GM23338 (cell line): ENCODE results near the gene ABCD3. TPM values are rescaled to one million over a fixed set of nuclear protein-coding genes. Genes with fewer than 3 reads are reported as not detected.

Experiments used
- ATAC-seq: fragments of 200-7000 bp; cut with Tn5 transposase; 3 replicates; pipeline ENCODE4 v1.9.1; 2020
- DNase-seq: peaks from one replicate; pipeline ENCODE4 v3.0.0-alpha.2; 2015; ENCODE audit warnings: low spot score
- H2AFZ ChIP-seq: fragments of 200-600 bp; sonication (generic); 2 replicates; pipeline ENCODE4 v1.8.0; 2016; ENCODE audit warnings: antibody characterized with exemption, mild to moderate bottlenecking, moderate library complexity
- H3F3A ChIP-seq: fragments of 200-600 bp; sonication (generic); replicated peaks from 2 replicates; pipeline ENCODE4 v1.8.0; 2017; ENCODE audit warnings: antibody characterized with exemption, mixed run types, low read depth
- H3K27ac ChIP-seq: fragments of 200-600 bp; sonication (generic); 2 replicates; pipeline ENCODE4 v1.6.1; 2016; ENCODE audit warnings: low read depth
- H3K27me3 ChIP-seq: fragments of 200-600 bp; sonication (generic); 2 replicates; pipeline ENCODE4 v1.8.0; 2016; ENCODE audit warnings: mild to moderate bottlenecking, mixed run types, moderate library complexity; ENCODE audit not compliant: insufficient read depth
- H3K36me3 ChIP-seq: fragments of 200-600 bp; sonication (generic); 2 replicates; pipeline ENCODE4 v1.8.0; 2016; ENCODE audit warnings: mild to moderate bottlenecking; ENCODE audit not compliant: insufficient read depth
- H3K4me1 ChIP-seq: fragments of 200-600 bp; sonication (generic); 2 replicates; pipeline ENCODE4 v1.8.0; 2016; ENCODE audit warnings: mild to moderate bottlenecking, moderate library complexity; ENCODE audit not compliant: insufficient read depth
- H3K4me2 ChIP-seq: fragments of 200-600 bp; sonication (generic); 2 replicates; pipeline ENCODE4 v1.7.1; 2017; ENCODE audit warnings: mixed run types
- H3K4me3 ChIP-seq: fragments of 200-600 bp; sonication (generic); 2 replicates; pipeline ENCODE4 v1.6.1; 2016; ENCODE audit warnings: mixed run types
- H3K79me2 ChIP-seq: fragments of 200-600 bp; sonication (generic); replicated peaks from 2 replicates; pipeline ENCODE4 v1.8.0; 2017; ENCODE audit warnings: mild to moderate bottlenecking; ENCODE audit not compliant: insufficient read depth
- H3K9me2 ChIP-seq: fragments of 200-600 bp; sonication (generic); 2 replicates; pipeline ENCODE4 v1.8.0; 2017; ENCODE audit not compliant: insufficient read depth
- H4K20me1 ChIP-seq: fragments of 200-600 bp; sonication (generic); replicated peaks from 2 replicates; pipeline ENCODE4 v1.8.0; 2017; ENCODE audit warnings: mild to moderate bottlenecking; ENCODE audit not compliant: insufficient read depth
- H3K27ac Mint-ChIP-seq: 2 replicates; pipeline ENCODE4 v1.8.0; 2020; ENCODE audit warnings: inconsistent platforms, mild to moderate bottlenecking, moderate library complexity, mixed read lengths
- H3K27me3 Mint-ChIP-seq: 3 replicates; pipeline ENCODE4 v1.8.0; 2022; ENCODE audit warnings: low read depth, mild to moderate bottlenecking, moderate library complexity, mixed read lengths, inconsistent platforms; ENCODE audit not compliant: insufficient read depth, poor library complexity
- H3K36me3 Mint-ChIP-seq: 3 replicates; pipeline ENCODE4 v1.8.0; 2021; ENCODE audit warnings: low read depth, mild to moderate bottlenecking, inconsistent platforms, moderate library complexity, mixed read lengths
- H3K4me1 Mint-ChIP-seq: 3 replicates; pipeline ENCODE4 v1.8.0; 2020; ENCODE audit warnings: mild to moderate bottlenecking, inconsistent platforms, mixed read lengths
- H3K4me3 Mint-ChIP-seq: 3 replicates; pipeline ENCODE4 v1.8.0; 2021; ENCODE audit warnings: moderate library complexity, mild to moderate bottlenecking, inconsistent platforms, mixed read lengths
- H3K9me3 Mint-ChIP-seq: 3 replicates; pipeline ENCODE4 v1.8.0; 2020; ENCODE audit warnings: moderate library complexity, mild to moderate bottlenecking, inconsistent platforms, mixed read lengths
- CREB1 ChIP-seq: fragments of 250-450 bp; sonication (Bioruptor Pico); IDR thresholded peaks from 2 replicates; pipeline ENCODE4 v1.5.0; 2020; ENCODE audit warnings: low read depth, mild to moderate bottlenecking, moderate library complexity
- EZH2 ChIP-seq: fragments of 200-600 bp; sonication (generic); IDR thresholded peaks from one replicate; pipeline ENCODE4 v1.8.0; 2017; ENCODE audit warnings: antibody characterized with exemption, mild to moderate bottlenecking, low read depth; ENCODE audit not compliant: unreplicated experiment
- EZH2phosphoT487 ChIP-seq: fragments of 200-600 bp; sonication (generic); IDR thresholded peaks from one replicate; pipeline ENCODE4 v1.8.1; 2018; ENCODE audit warnings: antibody characterized with exemption; ENCODE audit not compliant: unreplicated experiment
- NANOG ChIP-seq: IDR thresholded peaks from 2 replicates; pipeline ENCODE4 v1.6.1; 2016; ENCODE audit warnings: antibody characterized with exemption, borderline replicate concordance
- polyA plus RNA-seq: library from polyadenylated mRNA; unstranded; fragments of >200 nt; fragmentation: Nextera tagmentation; extraction: Ambion mirVana; gene quantifications from 2 replicates; pipeline ENCODE4 v1.2.1, GENCODE V29; 2016
- total RNA-seq: library from RNA; depleted of rRNA; stranded (reverse); fragments of >200 nt; shearing (Covaris generic); gene quantifications from 2 replicates; pipeline ENCODE4 v1.2.3, GENCODE V29; 2014
- TF ChIP-seq, protein P1 (sequence below): IDR thresholded peaks from one replicate; pipeline ENCODE4 v1.6.1; 2018; ENCODE audit warnings: antibody characterized with exemption; ENCODE audit not compliant: unreplicated experiment

The ABCD3 gene
- total and polyA plus RNA-seq, 2 experiments from 2014 or later = 12.3 to 24.0 TPM

DNA sequence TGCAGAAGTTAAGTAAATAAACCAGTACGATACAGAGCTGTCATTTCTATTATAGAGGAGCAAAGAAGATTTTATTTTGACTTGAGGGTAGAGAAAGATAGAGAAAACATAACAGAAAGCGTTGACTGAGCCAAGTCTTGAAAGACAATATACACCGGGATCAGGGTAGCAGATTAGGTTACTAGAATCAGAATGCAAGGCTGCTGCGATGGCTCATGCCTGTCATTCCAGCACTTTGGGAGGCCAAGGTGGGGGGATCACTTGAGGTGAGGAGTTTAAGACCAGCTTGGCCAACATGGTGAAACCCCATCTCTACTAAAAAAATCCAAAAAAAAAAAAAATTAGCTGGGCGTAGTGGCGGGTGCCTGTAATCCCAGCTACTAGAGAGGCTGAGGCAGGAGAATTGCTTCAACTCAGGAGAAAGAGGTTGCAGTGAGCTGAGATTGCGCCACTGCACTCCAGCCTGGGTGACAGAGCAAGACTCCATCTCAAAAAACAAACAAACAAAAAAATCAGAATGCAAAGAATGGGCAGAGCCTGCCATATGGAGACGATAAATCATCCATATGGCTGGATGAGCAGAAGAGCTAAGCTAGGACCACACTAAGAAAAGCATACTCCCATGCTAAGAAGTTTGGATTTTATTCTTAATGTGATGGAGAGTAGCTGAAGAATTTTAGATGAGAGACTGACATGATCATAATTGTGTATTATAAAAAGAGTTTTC lies 9.9 kb upstream of the ABCD3 start:
- peak overlapping the region; percentile 7; the same call in 1 of the 3 replicates for H3K4me3 Mint-ChIP-seq
- H3K4me1 ChIP-seq = peaks cover 14% of the 10 kb centered on the region; the same call in 1 of the 2 replicates
- no peaks in the 10 kb centered on the region for H3K27me3 ChIP-seq
- no peaks in the 10 kb centered on the region for H3K36me3 ChIP-seq
- peak overlapping the region; percentile 69 for H3K4me2 ChIP-seq
- 0 out of 2 replicates have a peak, but pooled peaks cover 3% of the 10 kb centered on the region for H3K9me2 ChIP-seq
- H3K4me3 ChIP-seq = peak overlapping the region; percentile 29; the same call in 1 of the 2 replicates
- ATAC-seq (peak; percentile 86), DNase-seq (peak; percentile 47)
- no peaks in the 10 kb centered on the region for H3F3A ChIP-seq
- peaks cover 12% of the 10 kb centered on the region for H3K4me1 Mint-ChIP-seq
- H3K27ac ChIP-seq = no peak overlapping the region
- H3K9me3 Mint-ChIP-seq = no peaks in the 10 kb centered on the region
- no peaks in the 10 kb centered on the region for H3K27me3 Mint-ChIP-seq
- H2AFZ ChIP-seq = peak overlapping the region; percentile 61; the same call in 1 of the 2 replicates
- TF ChIP-seq EZH2 (no peak), NANOG (no peak)
- no peaks in the 10 kb centered on the region for H3K79me2 ChIP-seq
- H3K27ac Mint-ChIP-seq = no peak overlapping the region; the same call in 1 of the 2 replicates
- H3K36me3 Mint-ChIP-seq = no peaks in the 10 kb centered on the region
- H4K20me1 ChIP-seq = no peaks in the 10 kb centered on the region

DNA sequence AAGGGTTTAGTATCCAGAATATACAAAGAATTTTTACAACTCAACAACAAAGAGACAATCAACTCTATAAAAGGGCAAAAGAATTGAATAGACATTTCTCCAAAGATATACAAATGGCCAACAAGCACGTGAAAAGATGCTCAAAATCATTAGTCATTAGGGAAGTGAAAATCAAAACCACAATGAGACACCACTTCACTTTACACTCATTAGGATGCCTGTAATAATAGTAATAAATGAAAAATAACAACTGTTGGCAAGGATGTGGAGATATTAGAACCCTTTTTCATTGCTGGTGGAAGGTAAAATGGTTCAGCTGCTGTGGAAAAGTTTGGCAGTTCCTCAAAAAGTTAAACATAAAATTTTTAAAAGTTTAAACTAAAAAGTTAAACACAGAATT lies 7.0 kb upstream of the ABCD3 start:
- ATAC-seq = no peak

More for the DNA sequence above, 7.0 kb upstream of the ABCD3 start:
- Histone ChIP-seq H3K4me2 (no peak overlapping the region), H4K20me1 (no peaks in the 10 kb centered on the region), H3K4me3 (no peak overlapping the region), H3K4me1 (peaks cover 14% of the 10 kb centered on the region; the same call in 1 of the 2 replicates), H2AFZ (no peak overlapping the region), H3K79me2 (no peaks in the 10 kb centered on the region), H3K27me3 (no peaks in the 10 kb centered on the region), H3K36me3 (no peaks in the 10 kb centered on the region), H3K27ac (no peak overlapping the region), H3F3A (no peaks in the 10 kb centered on the region), H3K9me2 (0 out of 2 replicates have a peak, but pooled peaks cover 3% of the 10 kb centered on the region)
- H3K9me3 Mint-ChIP-seq = no peaks in the 10 kb centered on the region
- peaks cover 12% of the 10 kb centered on the region for H3K4me1 Mint-ChIP-seq
- no peaks in the 10 kb centered on the region for H3K27me3 Mint-ChIP-seq
- no peaks in the 10 kb centered on the region for H3K36me3 Mint-ChIP-seq
- H3K4me3 Mint-ChIP-seq = no peak overlapping the region
- H3K27ac Mint-ChIP-seq = no peak overlapping the region
- no peak for DNase-seq
- TF ChIP-seq EZH2phosphoT487 (no peak), CREB1 (CRISPR knock-in tag) (no peak)
- TF ChIP-seq, protein P1, sequence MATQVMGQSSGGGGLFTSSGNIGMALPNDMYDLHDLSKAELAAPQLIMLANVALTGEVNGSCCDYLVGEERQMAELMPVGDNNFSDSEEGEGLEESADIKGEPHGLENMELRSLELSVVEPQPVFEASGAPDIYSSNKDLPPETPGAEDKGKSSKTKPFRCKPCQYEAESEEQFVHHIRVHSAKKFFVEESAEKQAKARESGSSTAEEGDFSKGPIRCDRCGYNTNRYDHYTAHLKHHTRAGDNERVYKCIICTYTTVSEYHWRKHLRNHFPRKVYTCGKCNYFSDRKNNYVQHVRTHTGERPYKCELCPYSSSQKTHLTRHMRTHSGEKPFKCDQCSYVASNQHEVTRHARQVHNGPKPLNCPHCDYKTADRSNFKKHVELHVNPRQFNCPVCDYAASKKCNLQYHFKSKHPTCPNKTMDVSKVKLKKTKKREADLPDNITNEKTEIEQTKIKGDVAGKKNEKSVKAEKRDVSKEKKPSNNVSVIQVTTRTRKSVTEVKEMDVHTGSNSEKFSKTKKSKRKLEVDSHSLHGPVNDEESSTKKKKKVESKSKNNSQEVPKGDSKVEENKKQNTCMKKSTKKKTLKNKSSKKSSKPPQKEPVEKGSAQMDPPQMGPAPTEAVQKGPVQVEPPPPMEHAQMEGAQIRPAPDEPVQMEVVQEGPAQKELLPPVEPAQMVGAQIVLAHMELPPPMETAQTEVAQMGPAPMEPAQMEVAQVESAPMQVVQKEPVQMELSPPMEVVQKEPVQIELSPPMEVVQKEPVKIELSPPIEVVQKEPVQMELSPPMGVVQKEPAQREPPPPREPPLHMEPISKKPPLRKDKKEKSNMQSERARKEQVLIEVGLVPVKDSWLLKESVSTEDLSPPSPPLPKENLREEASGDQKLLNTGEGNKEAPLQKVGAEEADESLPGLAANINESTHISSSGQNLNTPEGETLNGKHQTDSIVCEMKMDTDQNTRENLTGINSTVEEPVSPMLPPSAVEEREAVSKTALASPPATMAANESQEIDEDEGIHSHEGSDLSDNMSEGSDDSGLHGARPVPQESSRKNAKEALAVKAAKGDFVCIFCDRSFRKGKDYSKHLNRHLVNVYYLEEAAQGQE = no peak
